Measurements from ENCODE around the gene OTX2. TPM values are rescaled to one million over a fixed set of nuclear protein-coding genes. Genes with fewer than 3 reads are reported as not detected.

OTX2 gene
- total and polyA plus RNA-seq, 2 of the 4 experiments (the other 2 are of a cell fraction): not detected

- H3K9me1 ChIP-seq (ENCODE audit: insufficient read depth, low read length): no peaks in the 10 kb centered on the region
- no peaks in the 10 kb centered on the region for H3K79me1 ChIP-seq (ENCODE audit: low read depth in 1 of 2, low read length in 2 of 2)
- intact Hi-C loops (cut with micrococcal nuclease): no loop called here
- H2AK9ac ChIP-seq (replicated peaks; ENCODE audit: low read depth, low read length, poor library complexity): no peak overlapping the region
- H3K4ac ChIP-seq (ENCODE audit: low read depth, low read length): no peak overlapping the region
- no peak overlapping the region for H4K91ac ChIP-seq (ENCODE audit: insufficient read depth, low read depth, low read length)
- no peak overlapping the region for H2AK5ac ChIP-seq (ENCODE audit: low read depth, low read length)
- no peak overlapping the region for H3K23ac ChIP-seq (ENCODE audit: low read depth, low read length)
- no peak overlapping the region for H3K4me2 ChIP-seq (ENCODE audit: low read depth, low read length)
- H3K4me1 ChIP-seq (ENCODE audit: control insufficient read depth, insufficient read depth, low read length): no peaks in the 10 kb centered on the region
- POLR2A ChIA-PET (ENCODE audit: unreplicated experiment): no interaction called here
- no peak overlapping the region for H4K5ac ChIP-seq (ENCODE audit: low read depth, low read length)
- H4K8ac ChIP-seq (ENCODE audit: low read depth in 2 of 2, low read length in 2 of 2): no peak overlapping the region
- H3K27me3 ChIP-seq (ENCODE audit: control insufficient read depth, insufficient read depth, low read length): peaks cover 52% of the 10 kb centered on the region
- H3K14ac ChIP-seq (replicated peaks; ENCODE audit: low read depth, low read length): no peak overlapping the region
- H3K36me3 ChIP-seq (ENCODE audit: control insufficient read depth, insufficient read depth, low read length): no peaks in the 10 kb centered on the region
- no peak overlapping the region for H3K18ac ChIP-seq (ENCODE audit: low read depth, low read length)
- no TSS peak for BruUV-seq (replicated peaks)
- WGBS, 2 experiments (ENCODE audit: extremely low coverage in 2 of 2, insufficient read length in 1 of 2): 6% methylated on average over 18 of the region's 33 CpGs; no CpG with 5 or more reads in 1 of the 2 experiments
- no peak overlapping the region for H2BK15ac ChIP-seq (ENCODE audit: low read depth, low read length)
- no peak overlapping the region for H3K27ac ChIP-seq (ENCODE audit: insufficient read depth, low read length)
- H4K20me1 ChIP-seq (ENCODE audit: insufficient read depth, low read length): no peaks in the 10 kb centered on the region
- TF ChIP-seq ELK1 (IDR thresholded peaks at IDR 0.05; ENCODE audit: borderline replicate concordance, low read depth, low read length): no peak
- TF ChIP-seq MXI1 (IDR thresholded peaks at IDR 0.05; ENCODE audit: borderline replicate concordance, low read depth, low read length): no peak
- TF ChIP-seq FOS (IDR thresholded peaks at IDR 0.05; ENCODE audit: low read depth, low read length): no peak
- no peak for TF ChIP-seq SMC3 (IDR thresholded peaks at IDR 0.05; ENCODE audit: low read depth, low read length)
- H3K56ac ChIP-seq (ENCODE audit: extremely low read depth, insufficient read depth, low read length): no peak overlapping the region
- in situ Hi-C loops (cut with MboI; ENCODE audit: low sequenced_read_pairs): no loop called here
- no peak overlapping the region for H3K4me3 ChIP-seq (ENCODE audit: insufficient read depth, low read depth, low read length)
- H2BK5ac ChIP-seq (ENCODE audit: low read depth, low read length, poor library complexity, severe bottlenecking): no peak overlapping the region
- no peak for ATAC-seq (ENCODE audit: low read depth)
- peak overlapping the region; percentile 43 for H2AFZ ChIP-seq (replicated peaks; ENCODE audit: low read length, poor library complexity)
- H2BK20ac ChIP-seq (ENCODE audit: low read depth, low read length): no peak overlapping the region
- dilution Hi-C loops (cut with HindIII; ENCODE audit: low sequenced_read_pairs, unreplicated experiment): no loop called here
- peaks cover 6% of the 10 kb centered on the region; the same call in 1 of the 2 replicates for H3K9me3 ChIP-seq (ENCODE audit: control insufficient read depth, insufficient read depth, low read length)
- H3K9ac ChIP-seq (ENCODE audit: low read depth, low read length): no peak overlapping the region
- CTCF ChIA-PET: no interaction called here
- H2BK120ac ChIP-seq (ENCODE audit: low read depth, low read length): no peak overlapping the region
- DNase-seq: no peak
Measured at GRCh38 chr14:56794088-56794556, 16.2 kb downstream of the OTX2 start.

Measured in IMR-90 (cell line).